Eye (tissue), 1 donor: ENCODE measurements around the gene KCNQ1OT1.

ENCODE experiments used
- DNase-seq: peaks from one replicate; pipeline ENCODE4 v3.0.0-alpha.2; 2015

The KCNQ1OT1 gene

GRCh38 chr11:2579315-2580060 lies 120.3 kb downstream of the KCNQ1OT1 start:
- DNase-seq, result no peak

- no peak for DNase-seq
Observed at GRCh38 chr11:2578929-2579270, 120.9 kb downstream of the KCNQ1OT1 start.

- no peak for DNase-seq
Observed at GRCh38 chr11:2577991-2578928, 121.5 kb downstream of the KCNQ1OT1 start.

- DNase-seq, result no peak
Observed at GRCh38 chr11:2577031-2577990, 122.5 kb downstream of the KCNQ1OT1 start.

GRCh38 chr11:2576549-2576948 lies 123.2 kb downstream of the KCNQ1OT1 start:
- no peak for DNase-seq

- DNase-seq, result no peak
Observed at GRCh38 chr11:2576111-2576510, 123.7 kb downstream of the KCNQ1OT1 start.

DNA sequence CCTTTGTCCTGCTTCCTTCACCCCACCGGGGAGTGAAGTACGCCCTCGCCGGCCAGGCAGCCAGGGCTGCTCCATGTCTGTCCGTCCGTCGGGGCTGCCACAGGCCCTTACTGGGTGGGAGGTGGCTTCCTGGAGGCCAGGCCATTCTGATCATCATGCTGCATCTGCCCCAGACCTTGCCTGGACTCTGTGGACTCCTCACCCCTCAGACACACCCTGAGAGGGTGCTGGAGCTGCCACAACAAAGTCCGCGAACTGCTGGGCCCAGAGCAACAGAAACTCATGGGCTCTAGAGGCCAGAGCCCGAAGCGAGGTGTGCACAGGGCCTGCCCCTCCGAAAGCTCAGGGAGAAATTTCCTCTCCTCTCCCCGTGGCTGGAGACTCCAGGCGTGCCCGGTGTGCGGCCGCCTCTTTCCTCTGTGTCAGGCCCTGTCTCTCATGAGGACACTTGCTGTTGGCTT lies 124.2 kb downstream of the KCNQ1OT1 start:
- DNase-seq, result no peak

DNA sequence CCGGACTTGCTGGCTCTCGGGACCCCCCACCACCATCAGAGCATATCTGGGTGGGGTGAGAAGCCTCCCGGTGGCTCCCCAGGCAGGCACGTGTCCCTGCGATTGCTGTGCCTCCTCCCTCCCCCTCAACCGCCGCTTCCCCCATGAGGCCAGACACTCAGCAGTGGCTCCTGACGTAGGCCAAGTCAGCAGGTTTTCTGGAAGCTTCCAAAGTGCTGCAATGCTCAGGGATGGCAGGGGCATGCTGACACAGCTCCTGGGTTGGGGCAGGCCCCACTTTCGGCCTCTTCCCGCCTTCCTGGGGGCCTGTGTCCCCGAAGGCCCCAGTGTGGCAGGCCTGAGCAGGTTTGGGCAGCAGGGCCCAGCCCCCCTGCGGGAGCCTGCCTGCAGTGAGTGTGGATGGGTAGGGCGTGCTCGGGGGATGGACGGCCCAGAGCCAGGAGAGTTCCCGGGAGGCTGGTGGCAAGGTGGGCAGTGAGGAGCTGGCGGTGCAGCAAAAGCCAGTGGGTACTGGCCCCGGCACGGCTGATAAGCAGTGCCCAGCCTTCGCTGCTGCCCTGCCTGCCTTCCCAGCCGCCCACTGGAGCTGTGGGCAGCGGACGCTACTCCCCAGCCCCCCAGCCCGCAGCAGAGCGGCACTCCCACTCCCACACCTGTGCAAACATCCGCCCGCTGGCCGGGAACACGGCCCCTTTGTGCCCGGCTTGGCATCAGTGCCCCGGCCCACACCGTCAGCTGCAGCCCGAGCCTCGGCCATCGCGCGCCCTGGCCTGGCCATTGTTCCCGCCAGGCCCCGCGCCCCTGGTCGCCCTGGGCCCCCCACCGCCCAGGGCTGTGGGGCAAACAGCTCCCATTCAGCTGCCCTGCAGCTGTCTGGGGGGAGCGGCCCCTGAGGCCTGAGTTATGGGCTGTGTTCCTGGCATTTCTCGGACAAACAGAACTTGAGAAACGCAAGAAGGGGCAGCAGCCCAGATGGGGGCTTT lies 125.0 kb downstream of the KCNQ1OT1 start:
- DNase-seq, result no peak

DNA sequence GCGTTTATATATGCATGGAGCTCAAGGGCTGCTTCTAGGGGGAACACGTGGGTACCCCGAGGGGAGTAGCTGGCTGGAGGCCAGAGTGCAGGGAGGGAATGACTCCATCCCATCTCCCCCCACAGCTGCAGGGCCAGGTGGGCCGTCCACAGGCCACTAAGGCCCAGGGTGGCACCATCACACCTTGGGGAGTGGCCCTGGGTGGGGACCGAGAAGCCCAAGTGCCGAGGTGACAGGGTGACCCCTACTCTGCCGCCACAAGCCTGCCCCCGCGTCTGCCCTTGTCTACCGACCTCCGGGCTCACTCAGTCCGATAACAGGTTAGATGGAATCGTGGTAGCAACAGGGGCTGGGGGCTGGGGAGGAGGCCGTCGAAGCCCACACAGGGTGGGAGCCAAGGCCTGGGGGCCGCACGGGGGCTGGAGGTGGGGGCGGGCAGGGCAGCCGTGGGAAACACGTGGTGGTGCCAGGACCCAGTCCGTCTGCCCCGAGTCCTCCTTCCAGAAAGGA lies 125.7 kb downstream of the KCNQ1OT1 start:
- no peak for DNase-seq

DNA sequence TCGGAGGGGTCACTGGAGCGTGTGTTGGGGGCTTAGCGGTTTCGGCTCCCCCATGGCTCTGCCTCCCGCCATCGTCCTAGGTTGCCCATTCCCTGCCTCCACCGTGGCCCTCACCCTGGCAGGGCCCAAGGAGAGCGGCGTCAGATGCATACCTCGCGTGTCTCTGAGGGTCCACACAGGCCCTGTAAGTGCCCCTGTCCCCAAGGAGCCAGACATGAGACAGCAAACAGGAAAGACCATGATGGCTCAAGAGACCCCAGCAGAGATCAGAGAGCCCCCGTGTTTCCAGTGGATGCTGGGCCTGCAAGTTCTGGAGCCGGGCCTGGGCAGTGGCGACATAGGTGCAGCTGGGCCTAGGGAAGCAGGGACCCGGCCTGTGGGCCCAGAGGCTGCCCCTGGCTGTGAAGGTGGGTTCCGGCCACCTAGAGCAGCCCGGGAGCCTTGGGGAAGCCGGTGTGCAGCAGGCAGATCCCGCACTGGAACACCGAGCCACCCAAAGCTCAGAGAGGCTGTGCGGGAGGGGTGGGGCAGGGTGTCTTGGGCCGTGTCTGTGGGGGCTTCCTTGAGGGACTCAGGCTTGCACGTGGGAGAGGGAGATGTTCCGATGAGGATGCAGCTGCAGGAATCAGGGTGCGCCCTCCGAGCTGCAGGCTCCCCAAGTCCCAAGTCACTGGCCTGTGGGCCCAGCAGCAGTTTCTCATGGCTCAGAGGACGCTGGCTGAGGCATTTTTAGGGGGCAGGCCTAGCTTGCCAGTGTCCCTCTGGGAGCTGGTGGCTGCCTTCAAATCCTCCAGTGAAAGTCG lies 126.4 kb downstream of the KCNQ1OT1 start:
- DNase-seq, result no peak

- DNase-seq, result no peak
Observed at GRCh38 chr11:2572491-2573239, 127.1 kb downstream of the KCNQ1OT1 start.

GRCh38 chr11:2571598-2572281 lies 128.1 kb downstream of the KCNQ1OT1 start:
- DNase-seq, result no peak

DNA sequence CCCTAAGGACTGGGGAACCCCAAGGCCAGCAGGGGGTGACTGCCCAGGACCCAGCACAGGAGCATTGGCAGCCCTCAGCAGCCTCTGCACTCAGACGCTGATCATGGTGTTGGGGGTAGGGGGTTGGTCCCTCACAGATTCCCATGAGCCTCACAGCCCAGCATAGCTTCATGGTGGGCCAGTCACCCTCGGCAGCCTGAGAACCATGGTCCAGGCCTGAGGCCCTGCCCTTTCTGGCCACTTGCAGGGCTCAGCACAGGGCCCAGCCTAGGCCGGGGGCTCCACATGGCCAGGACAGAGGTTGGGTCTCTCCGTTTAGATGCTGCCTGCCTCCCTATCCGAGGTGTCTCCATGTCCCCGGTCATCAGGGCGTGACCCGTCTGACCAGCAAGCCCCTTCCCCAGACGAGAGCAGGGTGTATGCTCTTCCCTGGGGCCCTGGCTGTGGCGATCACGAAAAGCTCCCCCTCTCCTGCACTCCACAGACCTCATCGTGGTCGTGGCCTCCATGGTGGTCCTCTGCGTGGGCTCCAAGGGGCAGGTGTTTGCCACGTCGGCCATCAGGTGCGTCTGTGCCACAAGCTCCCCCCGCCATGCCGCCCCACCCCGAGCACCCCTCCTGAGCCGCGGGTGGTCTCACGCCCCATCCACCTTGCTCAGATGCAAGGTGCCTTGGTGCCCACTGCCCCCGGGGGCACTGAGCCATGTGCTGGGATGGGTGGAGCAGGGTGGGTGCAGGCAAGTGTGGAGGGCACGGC lies 128.8 kb downstream of the KCNQ1OT1 start:
- DNase-seq, result no peak

- DNase-seq, result no peak
Observed at GRCh38 chr11:2570211-2570811, 129.5 kb downstream of the KCNQ1OT1 start.

- no peak for DNase-seq
Observed at GRCh38 chr11:2569731-2570210, 130.0 kb downstream of the KCNQ1OT1 start.

GRCh38 chr11:2569321-2569721 lies 130.5 kb downstream of the KCNQ1OT1 start:
- no peak for DNase-seq

GRCh38 chr11:2567026-2567671 lies 132.6 kb downstream of the KCNQ1OT1 start:
- no peak for DNase-seq
